Suppressor macrophage (primary cell): ENCODE data around the gene SUSD1.
"Not testable (repeated sequence)": the region's sequence is repeated elsewhere in the genome, so short reads cannot be mapped to it uniquely, and the experiment has no call there.

ENCODE experiments used
- DNase-seq, 4 experiments: peaks; one replicate each; pipeline ENCODE4 v3.0.0-alpha.2; 2020 to 2022

SUSD1 gene

GRCh38 chr9:112129246-112129645, 45.9 kb downstream of the SUSD1 start:
- DNase-seq = no peak

GRCh38 chr9:112128399-112128798, 46.7 kb downstream of the SUSD1 start:
- not testable (repeated sequence) for DNase-seq

- DNase-seq = no peak
Observed at GRCh38 chr9:112127281-112127680, 47.8 kb downstream of the SUSD1 start.

GRCh38 chr9:112125951-112126388, 49.1 kb downstream of the SUSD1 start:
- no peak for DNase-seq

GRCh38 chr9:112124156-112124555, 50.9 kb downstream of the SUSD1 start:
- DNase-seq = no peak

DNA sequence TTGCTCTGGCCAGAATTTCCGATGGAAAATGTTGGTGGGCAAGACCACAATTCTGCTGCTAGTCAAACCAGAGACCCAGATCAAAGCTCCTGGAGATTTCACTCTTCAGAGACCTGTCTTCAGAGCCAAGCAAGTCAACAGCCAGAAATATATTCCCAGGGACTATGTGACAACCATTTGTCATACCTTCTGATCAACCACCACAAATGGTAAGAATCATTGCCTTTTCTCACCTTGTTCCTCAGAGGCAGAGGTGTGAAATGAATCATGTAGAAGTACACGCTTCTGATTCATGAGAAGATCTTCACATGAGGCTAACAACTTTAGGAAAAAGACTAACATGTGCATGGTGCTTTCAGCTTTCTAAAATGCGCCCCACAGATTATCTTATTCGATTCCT, 53.5 kb downstream of the SUSD1 start:
- no peak for DNase-seq

GRCh38 chr9:112120439-112120925, 54.6 kb downstream of the SUSD1 start:
- DNase-seq = no peak

DNA sequence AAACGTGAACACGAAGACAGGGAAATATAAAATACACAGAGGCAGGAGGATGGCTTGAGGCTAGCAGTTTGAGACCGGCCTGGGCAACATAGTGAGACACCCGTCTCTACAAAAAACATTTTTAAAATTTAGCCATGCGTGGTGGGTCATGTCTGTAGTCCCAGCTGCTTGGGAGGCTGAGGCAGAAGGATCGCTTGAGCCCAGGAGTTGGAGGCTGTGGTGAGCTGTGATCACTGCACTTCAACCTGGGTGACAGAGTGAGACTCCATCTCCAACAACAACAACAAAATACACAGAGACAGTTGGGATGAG, 55.1 kb downstream of the SUSD1 start:
- no peak for DNase-seq

DNA sequence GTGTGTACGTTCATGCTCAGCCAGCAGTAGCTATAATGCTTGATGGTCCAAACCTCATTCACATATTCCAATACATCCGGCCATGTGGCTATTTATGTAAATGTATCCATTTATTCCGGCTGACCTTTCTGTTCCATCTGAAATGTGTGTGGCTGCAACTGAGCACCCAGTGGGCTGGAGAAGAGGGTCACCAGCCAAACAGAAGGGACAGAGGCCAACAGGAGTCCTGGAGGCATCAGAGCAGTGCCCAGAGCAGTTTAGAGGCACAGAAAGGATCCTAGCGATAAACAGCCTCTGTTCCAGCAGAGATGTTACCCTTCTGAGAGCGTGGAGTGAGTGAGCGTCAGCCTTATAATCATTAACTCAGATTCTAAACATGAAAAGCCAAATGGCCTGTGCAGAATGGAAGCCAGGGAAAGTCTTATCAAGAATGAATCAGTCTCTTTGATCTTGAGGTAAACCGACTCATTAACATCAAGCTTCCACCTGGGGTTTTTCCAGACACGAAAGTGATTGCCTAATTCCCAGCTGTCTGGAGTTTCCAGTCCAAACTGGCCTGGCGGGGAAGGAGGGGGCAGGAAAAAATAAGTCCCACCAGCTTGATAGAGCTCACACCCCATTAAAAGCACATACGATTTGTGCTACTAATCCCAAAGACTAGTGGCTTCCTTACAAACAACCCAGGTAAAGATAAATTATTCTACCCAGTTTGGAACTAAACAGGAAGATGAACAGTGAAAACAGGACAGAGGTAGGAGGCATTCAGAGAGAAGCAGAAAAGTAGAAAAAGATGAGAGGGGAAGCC, 55.7 kb downstream of the SUSD1 start:
- no peak for DNase-seq

- DNase-seq = no peak
Observed at GRCh38 chr9:112118009-112118408, 57.1 kb downstream of the SUSD1 start.

DNA sequence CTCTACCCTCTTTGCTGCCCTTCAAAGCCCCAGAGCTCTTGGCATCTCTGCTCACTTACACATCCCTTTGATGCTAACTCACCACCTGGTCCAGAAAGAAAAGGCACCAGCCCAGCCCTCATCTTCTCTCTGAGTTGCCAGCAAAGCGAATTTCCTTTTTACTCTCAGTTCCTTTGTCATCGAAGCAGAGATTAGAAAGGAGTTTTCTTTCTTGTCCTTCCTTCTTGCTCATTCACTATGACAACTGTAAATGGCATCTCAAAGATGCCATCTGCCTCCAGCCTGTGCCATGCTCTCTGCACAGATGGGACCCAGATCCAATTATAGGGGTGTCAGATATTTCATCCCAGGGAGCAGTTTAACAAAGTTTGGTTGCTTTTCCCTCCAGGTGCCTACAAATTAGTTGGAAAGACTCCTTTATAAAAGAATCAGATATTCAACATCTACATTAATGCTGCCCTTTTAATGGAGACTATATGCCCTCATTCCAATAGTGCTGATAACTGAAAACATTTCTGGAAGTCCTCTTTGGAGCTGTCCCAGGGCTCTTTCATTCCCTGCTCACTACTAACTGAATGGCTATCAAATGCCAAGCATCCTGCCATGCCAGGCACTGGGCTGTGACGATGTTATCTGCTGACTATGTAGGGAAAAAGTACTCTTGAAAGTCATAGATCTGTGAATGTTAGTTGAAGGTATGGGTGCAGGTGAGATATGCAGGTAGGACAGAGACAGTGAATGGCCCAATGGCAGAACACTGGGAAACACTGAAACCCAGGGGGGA, 58.9 kb downstream of the SUSD1 start:
- no peak for DNase-seq

- no peak for DNase-seq
Observed at GRCh38 chr9:112115109-112115508, 60.0 kb downstream of the SUSD1 start.

DNA sequence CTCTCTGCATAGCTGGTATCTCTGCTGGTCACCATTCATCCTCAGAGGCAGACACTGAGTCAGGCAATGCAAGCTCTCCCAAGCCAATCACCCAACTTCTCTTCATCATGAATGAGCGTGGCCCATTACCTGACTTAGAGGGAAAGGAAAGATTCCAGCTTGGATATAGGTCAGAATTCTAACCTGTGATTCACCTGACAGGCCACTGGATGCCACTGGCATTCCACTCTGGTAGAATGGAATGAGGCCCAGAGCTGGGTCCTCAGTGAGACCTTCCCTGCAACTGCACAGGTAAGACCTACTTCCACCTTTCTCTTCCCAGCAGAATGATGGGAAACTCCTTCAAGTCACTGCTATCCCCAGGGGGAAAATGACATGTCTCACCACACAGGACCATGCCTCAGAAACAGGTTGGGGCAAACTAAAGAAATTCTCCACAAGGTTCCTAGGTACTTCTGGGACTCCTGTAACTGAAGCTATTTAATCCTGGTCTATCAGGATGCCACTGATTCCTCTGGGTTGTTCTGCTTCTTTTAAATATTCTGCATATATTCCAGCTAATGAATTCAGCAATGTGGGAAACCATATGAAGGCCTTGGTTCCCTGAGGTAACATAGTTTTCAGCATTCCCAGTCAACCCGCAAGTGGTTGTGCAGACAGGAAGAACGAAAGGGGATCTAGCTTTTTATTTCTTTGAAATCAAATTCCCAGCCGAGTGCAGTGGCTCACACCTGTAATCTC, 62.0 kb downstream of the SUSD1 start:
- no peak for DNase-seq

- DNase-seq = peak in 2 of 4 experiments; percentile 17
Observed at GRCh38 chr9:112112519-112112918, 62.6 kb downstream of the SUSD1 start.

GRCh38 chr9:112111461-112111860, 63.6 kb downstream of the SUSD1 start:
- no peak for DNase-seq

GRCh38 chr9:112110777-112111113, 64.4 kb downstream of the SUSD1 start:
- DNase-seq = peak in 3 of 4 experiments; percentile 25 to 62 (median 44)

DNA sequence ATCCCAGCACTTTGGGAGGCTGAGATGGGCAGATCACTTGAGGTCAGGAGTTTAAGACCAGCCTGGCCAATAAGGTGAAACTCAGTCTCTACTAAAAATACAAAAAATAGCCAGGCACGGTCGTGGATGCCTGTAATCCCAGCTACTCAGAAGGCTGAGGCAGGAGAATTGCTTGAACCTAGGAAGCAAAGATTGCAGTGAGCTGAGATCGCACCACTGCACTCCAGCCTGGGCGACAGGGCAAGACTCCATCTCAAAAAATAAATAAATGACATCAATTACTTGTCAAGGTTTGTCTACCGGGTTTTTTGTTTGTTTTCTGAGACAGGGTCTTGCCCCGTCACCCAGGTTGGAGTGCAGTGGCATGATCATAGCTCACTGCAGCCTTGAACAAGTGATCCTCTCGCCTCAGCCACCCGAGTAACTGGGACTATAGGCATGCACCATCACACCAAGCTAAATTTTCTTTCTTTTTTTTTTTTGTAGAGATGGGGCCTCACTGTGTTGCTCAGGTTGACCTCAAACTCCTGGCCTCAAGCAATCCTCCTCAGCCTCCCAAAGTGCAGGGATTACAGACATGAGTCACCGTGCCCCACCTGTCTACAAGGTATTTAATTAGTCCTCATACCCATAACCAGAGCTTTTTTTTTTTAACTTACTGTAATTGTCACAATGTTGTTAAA, 64.9 kb downstream of the SUSD1 start:
- no peak for DNase-seq

DNA sequence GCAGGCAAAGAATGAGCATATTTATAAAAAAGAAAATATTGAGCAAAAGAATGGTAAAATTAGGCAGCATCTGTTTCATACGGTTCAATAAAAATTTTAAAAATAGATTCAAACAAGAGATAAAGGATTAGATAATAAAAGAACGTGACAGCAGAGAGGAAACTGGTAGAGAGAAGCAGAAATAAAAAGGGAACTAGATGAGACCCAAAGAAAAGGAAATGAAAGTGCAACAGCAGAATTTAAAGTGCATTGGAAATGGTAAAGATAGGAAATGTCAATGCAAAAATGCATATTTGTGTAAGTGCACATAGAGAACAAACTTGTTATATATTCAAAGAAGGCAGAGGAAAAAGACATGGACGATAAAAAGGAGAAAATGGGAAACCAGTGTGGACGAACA, 70.2 kb downstream of the SUSD1 start:
- DNase-seq = peak in 2 of 4 experiments; percentile 78 to 84

- no peak for DNase-seq
Observed at GRCh38 chr9:112104401-112104800, 70.7 kb downstream of the SUSD1 start.

DNA sequence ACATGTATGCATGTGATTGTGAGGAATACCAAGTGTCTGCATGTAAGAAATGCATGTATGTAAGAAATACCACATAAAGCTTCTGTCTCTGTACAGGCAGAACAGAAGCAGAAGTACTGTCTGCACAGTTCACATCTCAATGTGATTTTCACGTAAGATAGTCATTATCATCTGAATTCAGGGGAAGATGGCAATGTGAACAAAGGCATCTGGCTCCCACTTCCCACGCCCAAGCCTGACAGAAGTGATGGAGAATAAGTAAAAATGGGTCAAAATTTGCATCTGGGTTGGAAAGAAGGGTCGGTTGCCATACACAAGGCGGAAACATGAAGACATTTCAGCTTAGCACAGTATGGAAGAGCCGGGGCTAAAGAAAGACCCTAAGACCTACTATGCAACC, 71.7 kb downstream of the SUSD1 start:
- DNase-seq = peak in 3 of 4 experiments; percentile 11 to 54 (median 46)

DNA sequence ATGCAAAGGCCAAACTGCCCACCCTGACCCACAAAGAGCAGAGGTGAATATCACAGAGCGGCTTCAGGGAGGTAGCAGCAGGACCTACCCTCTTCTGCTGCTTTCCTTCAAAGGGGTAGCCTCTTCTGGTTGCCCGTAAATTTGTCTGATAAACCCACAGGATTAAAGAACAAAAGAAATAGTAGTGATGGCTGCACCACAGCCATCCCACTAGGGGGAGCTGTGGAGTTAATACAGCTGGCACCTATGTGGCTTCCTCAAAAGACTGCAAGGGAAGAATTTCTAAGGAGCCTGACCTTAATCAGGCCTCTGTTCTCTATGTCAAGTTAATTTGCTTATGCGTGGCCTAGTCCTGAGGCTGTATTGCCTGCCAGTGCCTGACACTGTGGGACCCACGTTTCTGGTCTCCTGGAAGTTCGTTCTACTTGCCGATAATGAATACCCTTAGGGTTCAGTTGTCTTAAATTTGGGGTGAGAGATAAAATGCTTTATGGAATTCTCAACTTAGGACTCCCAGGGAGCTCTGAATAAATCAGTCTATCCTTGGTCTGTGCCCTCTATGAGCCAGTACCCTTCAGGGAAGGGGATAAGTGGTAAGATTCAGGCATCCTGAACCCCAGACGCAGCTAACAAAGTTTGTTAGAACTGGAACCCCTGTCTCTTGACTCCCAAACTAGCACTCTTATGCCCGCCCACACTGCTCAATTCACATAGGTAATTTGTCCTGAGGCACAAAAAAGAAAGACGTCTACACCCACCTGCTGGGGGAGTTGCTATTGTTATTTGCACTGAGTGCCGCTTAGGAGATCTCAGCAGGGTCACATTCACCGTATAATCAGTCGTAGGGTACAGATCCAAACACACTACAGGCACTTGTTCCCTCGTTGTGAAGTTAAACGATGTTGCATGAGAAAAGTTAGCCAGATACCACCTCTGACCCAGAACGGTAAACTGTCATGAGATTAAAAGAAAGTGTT, 77.1 kb downstream of the SUSD1 start:
- DNase-seq = peak; percentile 86 to 92 (median 90)
